GM18505 (cell line): ENCODE measurements around the gene ZNF611.
"Not testable (repeated sequence)": the region's sequence is repeated elsewhere in the genome, so short reads cannot be mapped to it uniquely, and the experiment has no call there.

ENCODE experiments used
- ATAC-seq: cut with Tn5 transposase; IDR thresholded peaks from one replicate; pipeline ENCODE4 v1.9.1; 2021; ENCODE audit not compliant: unreplicated experiment
- POLR2A ChIP-seq: IDR thresholded peaks from 4 replicates; pipeline ENCODE4 v1.6.1; 2011; ENCODE audit warnings: borderline replicate concordance; ENCODE audit not compliant: insufficient read depth, insufficient read length; ENCODE audit errors: extremely low read depth

ZNF611 gene

GRCh38 chr19:52679598-52679997 is 55.2 kb downstream of the ZNF611 start:
- no peak for ATAC-seq
- TF ChIP-seq POLR2A = no peak

GRCh38 chr19:52675239-52675638 is 59.6 kb downstream of the ZNF611 start:
- not testable (repeated sequence) for ATAC-seq

GRCh38 chr19:52673014-52673413 is 61.8 kb downstream of the ZNF611 start:
- no peak for ATAC-seq
- no peak for TF ChIP-seq POLR2A

- no peak for TF ChIP-seq POLR2A
- no peak for ATAC-seq
These were observed 64.8 kb downstream of the ZNF611 start for GRCh38 chr19:52670046-52670445.

- no peak for ATAC-seq
- no peak for TF ChIP-seq POLR2A
These were observed 65.3 kb downstream of the ZNF611 start for GRCh38 chr19:52669586-52669985.

GRCh38 chr19:52667972-52668371 is 66.9 kb downstream of the ZNF611 start:
- no peak for ATAC-seq
- TF ChIP-seq POLR2A = no peak

- ATAC-seq = no peak
- TF ChIP-seq POLR2A = no peak
These were observed 68.3 kb downstream of the ZNF611 start for GRCh38 chr19:52666506-52666905.

GRCh38 chr19:52665529-52665928 is 69.3 kb downstream of the ZNF611 start:
- ATAC-seq = no peak
- TF ChIP-seq POLR2A = no peak

- no peak for TF ChIP-seq POLR2A
- no peak for ATAC-seq
These were observed 69.8 kb downstream of the ZNF611 start for GRCh38 chr19:52665027-52665426.

GRCh38 chr19:52664461-52664860 is 70.4 kb downstream of the ZNF611 start:
- no peak for ATAC-seq
- TF ChIP-seq POLR2A = no peak

GRCh38 chr19:52662631-52663030 is 72.2 kb downstream of the ZNF611 start:
- no peak for ATAC-seq

GRCh38 chr19:52660981-52661380 is 73.9 kb downstream of the ZNF611 start:
- no peak for TF ChIP-seq POLR2A
- ATAC-seq = no peak

More at GRCh38 chr19:52662631-52663030, 72.2 kb downstream of the ZNF611 start:
- no peak for TF ChIP-seq POLR2A

GRCh38 chr19:52659013-52659412 is 75.8 kb downstream of the ZNF611 start:
- TF ChIP-seq POLR2A = no peak
- no peak for ATAC-seq

- TF ChIP-seq POLR2A = no peak
- ATAC-seq = no peak
These were observed 76.2 kb downstream of the ZNF611 start for GRCh38 chr19:52658595-52658994.

- no peak for ATAC-seq
- no peak for TF ChIP-seq POLR2A
These were observed 81.7 kb downstream of the ZNF611 start for GRCh38 chr19:52653161-52653560.
